Esophagus muscularis mucosa (tissue), 4 donors: Measurements from ENCODE around the gene PCID2. TPM values are rescaled to one million over a fixed set of nuclear protein-coding genes. Genes with fewer than 3 reads are reported as not detected.
"Not testable (repeated sequence)": the region's sequence is repeated elsewhere in the genome, so short reads cannot be mapped to it uniquely, and the experiment has no call there.

ENCODE experiments used
- DNase-seq: peaks from one replicate; pipeline ENCODE4 v3.0.0-alpha.2; 2017; ENCODE audit errors: extremely low spot score
- H3K27ac ChIP-seq, 4 donors: fragments of 200-600 bp; sonication (generic); replicated peaks in 1 of 4; 1 replicate in 3 of 4; 2 replicates in 1 of 4; pipeline ENCODE4 v1.5.1; 2016 to 2019; ENCODE audit warnings: mild to moderate bottlenecking in 1 of 4
- H3K27me3 ChIP-seq, 4 donors: fragments of 200-600 bp; sonication (generic); one replicate each; pipeline versions ENCODE4 v1.5.1 to v1.6.0; 2016 to 2019
- H3K36me3 ChIP-seq, 4 donors: fragments of 200-600 bp; sonication (generic); one replicate each; pipeline ENCODE4 v1.5.1; 2016 to 2019
- H3K4me1 ChIP-seq, 4 donors: fragments of 200-600 bp; sonication (generic); one replicate each; pipeline ENCODE4 v1.5.1; 2016 to 2019
- H3K4me3 ChIP-seq, 4 donors: fragments of 200-600 bp; sonication (generic); 1 replicate in 2 of 4; 2 replicates in 2 of 4; pipeline ENCODE4 v1.5.1; 2016 to 2019; ENCODE audit warnings: mild to moderate bottlenecking in 4 of 4, moderate library complexity in 1 of 4
- H3K9me3 ChIP-seq, 4 donors: fragments of 200-600 bp; sonication (generic); 1 replicate in 3 of 4; 2 replicates in 1 of 4; pipeline ENCODE4 v1.5.1; 2016 to 2019
- CTCF ChIP-seq, 3 experiments: fragments of 200-600 bp in 2 of 3; fragments of 450-650 bp in 1 of 3; sonication (generic) in 2 of 3; IDR thresholded peaks; one replicate each; pipeline ENCODE4 v1.5.1; 2017 to 2019; ENCODE audit warnings: antibody characterized with exemption in 3 of 3, mild to moderate bottlenecking in 2 of 3, moderate library complexity in 1 of 3
- EP300 ChIP-seq: sonication (generic); formaldehyde crosslinking; IDR thresholded peaks from one replicate; pipeline ENCODE4 v1.6.1; 2017; ENCODE audit warnings: antibody characterized with exemption
- POLR2A ChIP-seq: fragments of 450-650 bp; IDR thresholded peaks from one replicate; pipeline ENCODE4 v1.6.1; 2017; ENCODE audit warnings: antibody characterized with exemption, moderate library complexity, mild to moderate bottlenecking, low read depth
- POLR2AphosphoS5 ChIP-seq, 2 donors: sonication (generic); formaldehyde crosslinking; IDR thresholded peaks; one replicate each; pipeline ENCODE4 v1.6.1; 2017; ENCODE audit warnings: antibody characterized with exemption in 2 of 2
- WGBS: methylation state at CpG from one replicate; pipeline ENCODE4 v1.1.5; 2018; 5-methylcytosine and 5-hydroxymethylcytosine counted together
- intact Hi-C: fragments of 100-400 bp; cut with DNase I; formaldehyde crosslinking; loops from one replicate; pipeline ENCODE4 v1.15.1; 2023
- total RNA-seq, 4 donors: library from RNA; depleted of rRNA; stranded (reverse); fragments of >200 nt; gene quantifications; one replicate each; pipeline versions ENCODE4 v1.1.0 to v1.2.1, GENCODE V29; 2016

Gene PCID2
- total RNA-seq, 4 donors from 2014 or later: 34.5 to 46.9 (median 42.3) TPM

- DNase-seq: no peak
- Histone ChIP-seq H3K27me3 (peaks cover 0 to 42% (median 10%) of the 10 kb centered on the region in 4 donors), H3K4me1 (no peaks in the 10 kb centered on the region), H3K27ac (no peak overlapping the region), H3K4me3 (no peak overlapping the region), H3K9me3 (no peaks in the 10 kb centered on the region), H3K36me3 (no peaks in the 10 kb centered on the region)
- intact Hi-C loops: no loop called here
- TF ChIP-seq POLR2A (no peak), EP300 (no peak), POLR2AphosphoS5 (IDR thresholded peaks at IDR 0.05) (no peak), CTCF (IDR thresholded peaks at IDR 0.05) (no peak)
- 34% methylated on average over 21 of the region's 25 CpGs for WGBS
Observed at GRCh38 chr13:113162783-113163685, 45.4 kb downstream of the PCID2 start.

GRCh38 chr13:113161975-113162374, 46.5 kb downstream of the PCID2 start:
- H3K4me1 ChIP-seq, H3K36me3 ChIP-seq, H3K9me3 ChIP-seq, H3K27ac ChIP-seq, H3K4me3 ChIP-seq, DNase-seq, intact Hi-C loops: not testable (repeated sequence)
- H3K27me3 ChIP-seq: peaks cover 0 to 42% (median 10%) of the 10 kb centered on the region in 4 donors
- WGBS: 41% methylated on average over 5 of the region's 13 CpGs

GRCh38 chr13:113161433-113161832, 47.0 kb downstream of the PCID2 start:
- Histone ChIP-seq H3K4me3 (no peak overlapping the region), H3K36me3 (no peaks in the 10 kb centered on the region), H3K4me1 (no peaks in the 10 kb centered on the region), H3K27me3 (peaks cover 0 to 42% (median 10%) of the 10 kb centered on the region in 4 donors), H3K27ac (no peak overlapping the region), H3K9me3 (no peaks in the 10 kb centered on the region)
- WGBS: 61% methylated on average over 14 of the region's 16 CpGs
- TF ChIP-seq CTCF (IDR thresholded peaks at IDR 0.05) (no peak), POLR2A (no peak)
- DNase-seq: no peak
- intact Hi-C loops: no loop called here

GRCh38 chr13:113160983-113161382, 47.5 kb downstream of the PCID2 start:
- TF ChIP-seq POLR2AphosphoS5 (IDR thresholded peaks at IDR 0.05): no peak
- no peak for TF ChIP-seq CTCF (IDR thresholded peaks at IDR 0.05)
- no peak for TF ChIP-seq EP300
- no peak for TF ChIP-seq POLR2A
- Histone ChIP-seq H3K36me3 (no peaks in the 10 kb centered on the region), H3K9me3 (no peaks in the 10 kb centered on the region), H3K27me3 (peaks cover 0 to 42% (median 10%) of the 10 kb centered on the region in 4 donors), H3K27ac (no peak overlapping the region), H3K4me1 (no peaks in the 10 kb centered on the region), H3K4me3 (no peak overlapping the region)
- WGBS: 72% methylated on average over 12 of the region's 12 CpGs
- DNase-seq: no peak
- intact Hi-C loops: no loop called here

- intact Hi-C loops: loop anchor here (10.0 kb wide), 1 partner anchor 325 kb away; no protein-coding TSS in a partner anchor
- H3K27ac ChIP-seq: no peak overlapping the region
- no peak for TF ChIP-seq POLR2A
- TF ChIP-seq CTCF (IDR thresholded peaks at IDR 0.05): no peak
- TF ChIP-seq POLR2AphosphoS5 (IDR thresholded peaks at IDR 0.05): no peak
- TF ChIP-seq EP300: no peak
- H3K4me1 ChIP-seq: peaks cover 0 to 3% (median 1%) of the 10 kb centered on the region in 4 donors
- H3K36me3 ChIP-seq: no peaks in the 10 kb centered on the region
- DNase-seq: no peak
- H3K4me3 ChIP-seq: no peak overlapping the region
- H3K9me3 ChIP-seq: no peaks in the 10 kb centered on the region
- 88% methylated on average over 20 of the region's 20 CpGs for WGBS
- H3K27me3 ChIP-seq: peaks cover 0 to 42% (median 10%) of the 10 kb centered on the region in 4 donors
Observed at GRCh38 chr13:113159701-113160100, 48.8 kb downstream of the PCID2 start.
